Lower leg skin (tissue), 3 donors: ENCODE results near the gene WDR54.

Experiments
- CTCF ChIP-seq, 3 donors: fragments of 450-650 bp; IDR thresholded peaks; one replicate each; pipeline ENCODE4 v1.5.1; 2016; ENCODE audit warnings: antibody characterized with exemption in 3 of 3, mild to moderate bottlenecking in 3 of 3, moderate library complexity in 2 of 3
- POLR2A ChIP-seq, 2 donors: fragments of 450-650 bp; IDR thresholded peaks; one replicate each; pipeline ENCODE4 v1.6.1; 2016 to 2017; ENCODE audit warnings: antibody characterized with exemption in 2 of 2, mild to moderate bottlenecking in 1 of 2, moderate library complexity in 1 of 2

GRCh38 chr2:74375838-74376237, 45.7 kb upstream of the WDR54 start:
- no peak for TF ChIP-seq POLR2A (IDR thresholded peaks at IDR 0.05)
- TF ChIP-seq CTCF (IDR thresholded peaks at IDR 0.05), result no peak
